GM21737 (cell line): Measurements from ENCODE around the gene TMSB10.
"Not testable (repeated sequence)": the region's sequence is repeated elsewhere in the genome, so short reads cannot be mapped to it uniquely, and the experiment has no call there.

Experiments used
- ATAC-seq: cut with Tn5 transposase; IDR thresholded peaks from one replicate; pipeline ENCODE4 v1.9.1; 2021; ENCODE audit warnings: mild to moderate bottlenecking, moderate library complexity; ENCODE audit not compliant: unreplicated experiment

TMSB10 gene

GRCh38 chr2:84900971-84901370 is 4.5 kb upstream of the TMSB10 start:
- ATAC-seq, result no peak

GRCh38 chr2:84901593-84902120 is 3.8 kb upstream of the TMSB10 start:
- ATAC-seq, result no peak

- no peak for ATAC-seq
Measured at GRCh38 chr2:84902526-84902925, 2.9 kb upstream of the TMSB10 start.

GRCh38 chr2:84904151-84904550 is 1.3 kb upstream of the TMSB10 start:
- ATAC-seq, result no peak

- no peak for ATAC-seq
Measured at GRCh38 chr2:84904717-84905174, 710 bp upstream of the TMSB10 start.

GRCh38 chr2:84906108-84906899 is 848 bp downstream of the TMSB10 start:
- ATAC-seq, result peak; percentile 29

GRCh38 chr2:84906900-84907714 is 1.7 kb downstream of the TMSB10 start:
- peak; percentile 44 for ATAC-seq

GRCh38 chr2:84908948-84909713 is 3.7 kb downstream of the TMSB10 start:
- no peak for ATAC-seq

GRCh38 chr2:84911135-84911678 is 5.8 kb downstream of the TMSB10 start:
- ATAC-seq, result no peak

GRCh38 chr2:84912984-84913383 is 7.5 kb downstream of the TMSB10 start:
- no peak for ATAC-seq

- no peak for ATAC-seq
Measured at GRCh38 chr2:84914334-84914733, 8.9 kb downstream of the TMSB10 start.

- not testable (repeated sequence) for ATAC-seq
Measured at GRCh38 chr2:84915675-84916074, 10.2 kb downstream of the TMSB10 start.

GRCh38 chr2:84917821-84918220 is 12.4 kb downstream of the TMSB10 start:
- ATAC-seq, result not testable (repeated sequence)

- ATAC-seq, result no peak
Measured at GRCh38 chr2:84918430-84918829, 13.0 kb downstream of the TMSB10 start.

- peak; percentile 35 for ATAC-seq
Measured at GRCh38 chr2:84919885-84920580, 14.6 kb downstream of the TMSB10 start.

- ATAC-seq, result no peak
Measured at GRCh38 chr2:84923009-84923408, 17.6 kb downstream of the TMSB10 start.

- ATAC-seq, result peak; percentile 20
Measured at GRCh38 chr2:84924173-84925106, 19.0 kb downstream of the TMSB10 start.

- no peak for ATAC-seq
Measured at GRCh38 chr2:84925336-84925723, 19.9 kb downstream of the TMSB10 start.
